Activated B cell treated with CpG ODN at 0.5 μM for 24 hours (primary cell): Measurements from ENCODE around the gene MCM3. TPM values are rescaled to one million over a fixed set of nuclear protein-coding genes. Genes with fewer than 3 reads are reported as not detected.
A peak's percentile ranks its signal among the peaks of the same experiment; 100 is the strongest.

Source experiments
- ATAC-seq: fragments of 200-7000 bp; cut with Tn5 transposase; one replicate; pipeline ENCODE4 v1.10.0; 2021; ENCODE audit warnings: low read depth, mild to moderate bottlenecking, moderate library complexity
- CTCF ChIA-PET: fragments of 350-600 bp; sonication (Branson Sonifier 250); formaldehyde crosslinking; loops from one replicate; lab custom pipeline; 2021; ENCODE audit warnings: antibody characterized with exemption; lab: Charles Lee
- POLR2A ChIA-PET: fragments of 350-600 bp; sonication (Branson Sonifier 250); formaldehyde crosslinking; loops from one replicate; lab custom pipeline; 2021; ENCODE audit warnings: antibody characterized with exemption; lab: Charles Lee
- DNase-seq: peaks from one replicate; pipeline ENCODE4 v3.0.0; 2022
- H3K27ac Mint-ChIP-seq: one replicate; pipeline ENCODE4 v1.8.0; 2020; ENCODE audit warnings: mixed read lengths
- H3K27me3 Mint-ChIP-seq: one replicate; pipeline ENCODE4 v1.8.0; 2021; ENCODE audit warnings: mixed read lengths
- H3K36me3 Mint-ChIP-seq: one replicate; pipeline ENCODE4 v1.8.0; 2021; ENCODE audit warnings: low read depth, mixed read lengths
- H3K4me1 Mint-ChIP-seq: one replicate; pipeline ENCODE4 v1.8.0; 2021; ENCODE audit warnings: mixed read lengths
- H3K4me3 Mint-ChIP-seq: one replicate; pipeline ENCODE4 v1.8.0; 2020; ENCODE audit warnings: mild to moderate bottlenecking, mixed read lengths
- H3K9me3 Mint-ChIP-seq: one replicate; pipeline ENCODE4 v1.8.0; 2020; ENCODE audit warnings: mixed read lengths
- CTCF ChIP-seq: fragments of 200-600 bp; IDR thresholded peaks from one replicate; pipeline ENCODE4 v1.8.0; 2022; ENCODE audit warnings: antibody characterized with exemption, mild to moderate bottlenecking
- intact Hi-C: fragments of 100-400 bp; cut with micrococcal nuclease; formaldehyde crosslinking; loops from one replicate; pipeline ENCODE4 v1.15.1; 2024
- total RNA-seq: library from RNA; stranded (reverse); gene quantifications from 2 replicates; pipeline ENCODE4 v1.2.3, GENCODE V29; 2022

MCM3 gene
- 73.2 and 78.9 TPM in 2 replicates for total RNA-seq

GRCh38 chr6:52284460-52285176 lies at the start of gene MCM3:
MCM3 (minus strand) TSS chr6:52284742; CDS start chr6:52284674, 68 bp downstream.
- Mint-ChIP-seq H3K27me3 (no peaks in the 10 kb centered on the region), H3K4me1 (peaks cover 20% of the 10 kb centered on the region), H3K4me3 (peak within 1 kb of the TSS; percentile 58), H3K9me3 (no peaks in the 10 kb centered on the region), H3K36me3 (peaks cover 34% of the 10 kb centered on the region), H3K27ac (no peak within 1 kb of the TSS)
- POLR2A ChIA-PET: interaction anchor here (0.7 to 4.1 kb wide), 19 partner anchors 8 to 711 kb away, joined by 3 to 29 read pairs (median 4); partner anchors contain the start of genes GSTA4 and PAQR8
- DNase-seq: peak; percentile 83
- intact Hi-C loops: loop anchor here (1.0 to 10.0 kb wide), 9 partner anchors 12 to 1510 kb away; partner anchors contain the start of genes EFHC1, GSTA4, LRRC1 and PAQR8
- TF ChIP-seq CTCF: no peak
- peak; percentile 98 for ATAC-seq
- CTCF ChIA-PET: interaction anchor here (0.8 to 7.1 kb wide), 14 partner anchors 9 to 710 kb away, joined by 3 to 156 read pairs (median 8); partner anchors contain the start of genes EFHC1, GSTA4 and PAQR8

DNA sequence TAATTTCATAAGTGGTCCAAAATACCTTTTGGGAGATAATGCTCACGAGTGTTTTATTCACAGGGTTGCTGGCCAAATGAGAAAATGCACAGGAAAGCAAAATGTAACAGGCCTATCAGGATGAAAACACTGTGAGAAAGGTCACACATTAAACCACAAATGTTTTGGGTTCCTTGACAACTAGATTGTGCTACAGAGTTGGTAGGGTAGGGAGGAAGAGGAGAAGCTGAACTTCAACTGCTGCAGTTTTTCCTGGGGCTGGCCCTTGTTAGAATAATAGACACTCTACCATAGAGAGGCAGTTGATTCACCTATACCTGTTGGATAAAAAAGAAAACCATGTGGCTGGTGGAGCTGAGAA lies 49.3 kb upstream of the MCM3 start:
- DNase-seq (no peak), ATAC-seq (no peak)
- H3K27me3 Mint-ChIP-seq: no peaks in the 10 kb centered on the region
- intact Hi-C loops: no loop called here
- ChIA-PET POLR2A (no interaction called here), CTCF (no interaction called here)
- H3K9me3 Mint-ChIP-seq: no peaks in the 10 kb centered on the region
- TF ChIP-seq CTCF: no peak
- H3K36me3 Mint-ChIP-seq: no peaks in the 10 kb centered on the region
- no peak overlapping the region for H3K4me3 Mint-ChIP-seq
- H3K27ac Mint-ChIP-seq: no peak overlapping the region
- peaks cover 16% of the 10 kb centered on the region for H3K4me1 Mint-ChIP-seq

DNA sequence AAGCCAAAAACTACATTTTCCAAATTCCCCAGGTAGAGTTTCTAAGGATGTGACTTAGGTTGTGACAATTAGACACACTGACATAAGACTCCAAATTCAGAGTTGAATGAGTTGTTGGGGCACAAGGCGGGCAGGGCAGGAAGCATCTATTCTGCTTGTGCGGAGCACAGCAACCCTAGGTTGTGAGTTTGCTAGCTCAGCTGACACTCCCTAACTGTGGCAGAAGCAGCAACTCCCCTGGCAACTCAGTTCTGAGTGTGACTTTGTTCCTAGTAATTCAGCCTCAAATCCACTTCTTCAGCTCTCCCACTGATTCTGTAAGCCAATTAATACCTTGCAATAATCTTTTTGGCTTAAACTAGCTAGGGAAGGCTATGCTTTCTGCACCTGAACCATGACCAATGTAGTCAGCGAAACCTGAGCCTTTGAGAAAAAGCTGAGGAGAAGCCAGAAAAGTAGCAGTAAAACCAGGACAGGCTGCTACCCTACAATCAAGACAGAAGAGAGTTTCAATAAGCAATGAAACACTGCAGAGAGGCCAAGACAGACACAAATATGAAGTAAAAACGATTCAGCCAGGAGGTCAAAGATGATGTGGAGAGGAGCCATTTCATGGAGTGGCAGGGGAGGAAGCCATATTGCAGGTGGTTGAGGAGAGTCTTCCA lies 47.4 kb upstream of the MCM3 start:
- TF ChIP-seq CTCF: no peak
- no peak overlapping the region for H3K4me3 Mint-ChIP-seq
- H3K27ac Mint-ChIP-seq: no peak overlapping the region
- POLR2A ChIA-PET: no interaction called here
- CTCF ChIA-PET: no interaction called here
- ATAC-seq: no peak
- no peaks in the 10 kb centered on the region for H3K27me3 Mint-ChIP-seq
- DNase-seq: no peak
- no peaks in the 10 kb centered on the region for H3K36me3 Mint-ChIP-seq
- intact Hi-C loops: no loop called here
- peaks cover 16% of the 10 kb centered on the region for H3K4me1 Mint-ChIP-seq
- H3K9me3 Mint-ChIP-seq: no peaks in the 10 kb centered on the region

DNA sequence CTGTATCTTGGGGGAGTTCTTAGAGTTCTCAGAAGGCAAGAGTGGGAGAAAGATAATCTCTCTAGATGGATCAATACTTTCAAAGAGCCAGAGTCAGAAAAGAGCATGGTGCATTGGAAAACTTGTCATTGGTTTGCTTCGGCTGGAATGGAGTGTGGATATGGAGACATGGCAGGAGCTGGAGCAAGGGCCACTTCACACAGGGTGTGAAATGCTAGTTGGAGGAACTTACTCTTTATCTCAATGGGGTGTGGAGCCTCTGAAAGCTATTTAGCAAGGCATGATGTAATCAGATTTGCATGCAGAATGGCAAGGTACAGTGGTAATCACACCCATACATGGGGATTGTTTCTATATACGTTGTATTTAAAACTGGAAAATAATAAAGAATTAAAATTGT lies 45.9 kb upstream of the MCM3 start:
- no peak overlapping the region for H3K4me3 Mint-ChIP-seq
- H3K36me3 Mint-ChIP-seq: no peaks in the 10 kb centered on the region
- DNase-seq: no peak
- TF ChIP-seq CTCF: no peak
- no peak for ATAC-seq
- no peak overlapping the region for H3K27ac Mint-ChIP-seq
- H3K4me1 Mint-ChIP-seq: peaks cover 21% of the 10 kb centered on the region
- no peaks in the 10 kb centered on the region for H3K9me3 Mint-ChIP-seq
- H3K27me3 Mint-ChIP-seq: no peaks in the 10 kb centered on the region
- intact Hi-C loops: no loop called here
- ChIA-PET POLR2A (no interaction called here), CTCF (no interaction called here)

DNA sequence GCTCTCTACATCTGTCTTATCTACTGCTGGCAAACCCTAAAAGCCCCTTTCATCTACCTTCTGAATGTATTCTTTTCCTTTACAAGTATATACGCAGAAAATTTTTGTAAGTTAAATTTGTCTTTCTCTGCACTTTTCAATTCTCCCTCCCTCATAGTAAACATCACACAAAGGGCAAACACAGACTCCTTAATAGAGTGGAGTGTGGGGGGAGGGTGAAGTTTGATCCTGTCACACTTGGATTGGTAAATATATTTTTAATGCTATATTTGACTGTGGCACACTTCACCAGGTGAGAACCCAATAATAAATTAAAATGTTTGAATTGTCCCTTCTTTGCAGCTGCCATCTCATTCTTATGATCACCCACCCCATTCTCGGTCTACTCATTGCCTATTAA lies 44.2 kb upstream of the MCM3 start:
- no peak overlapping the region for H3K27ac Mint-ChIP-seq
- no peak for DNase-seq
- intact Hi-C loops: loop anchor here (2.0 kb wide), 1 partner anchor 18 kb away; no protein-coding TSS in a partner anchor
- H3K36me3 Mint-ChIP-seq: no peaks in the 10 kb centered on the region
- no peaks in the 10 kb centered on the region for H3K27me3 Mint-ChIP-seq
- peaks cover 14% of the 10 kb centered on the region for H3K4me1 Mint-ChIP-seq
- TF ChIP-seq CTCF: no peak
- POLR2A ChIA-PET: no interaction called here
- no peak overlapping the region for H3K4me3 Mint-ChIP-seq
- no peaks in the 10 kb centered on the region for H3K9me3 Mint-ChIP-seq
- ATAC-seq: no peak
- CTCF ChIA-PET: no interaction called here
